Erythroblast (primary cell): ENCODE results near the gene NCOA5.

Source experiments
- GATA1 ChIP-seq: IDR thresholded peaks from 2 replicates; pipeline ENCODE4 v1.6.1; 2011; ENCODE audit warnings: low read depth, mild to moderate bottlenecking, control low read depth, low read length, moderate library complexity
- POLR2A ChIP-seq: IDR thresholded peaks from 2 replicates; pipeline ENCODE4 v1.6.1; 2011; ENCODE audit warnings: mild to moderate bottlenecking, low read length

GRCh38 chr20:46023148-46023484 is 66.6 kb downstream of the NCOA5 start:
- TF ChIP-seq POLR2A (no peak), GATA1 (no peak)
